ENCODE measurements around the gene SLC6A3.

The SLC6A3 gene

DNA sequence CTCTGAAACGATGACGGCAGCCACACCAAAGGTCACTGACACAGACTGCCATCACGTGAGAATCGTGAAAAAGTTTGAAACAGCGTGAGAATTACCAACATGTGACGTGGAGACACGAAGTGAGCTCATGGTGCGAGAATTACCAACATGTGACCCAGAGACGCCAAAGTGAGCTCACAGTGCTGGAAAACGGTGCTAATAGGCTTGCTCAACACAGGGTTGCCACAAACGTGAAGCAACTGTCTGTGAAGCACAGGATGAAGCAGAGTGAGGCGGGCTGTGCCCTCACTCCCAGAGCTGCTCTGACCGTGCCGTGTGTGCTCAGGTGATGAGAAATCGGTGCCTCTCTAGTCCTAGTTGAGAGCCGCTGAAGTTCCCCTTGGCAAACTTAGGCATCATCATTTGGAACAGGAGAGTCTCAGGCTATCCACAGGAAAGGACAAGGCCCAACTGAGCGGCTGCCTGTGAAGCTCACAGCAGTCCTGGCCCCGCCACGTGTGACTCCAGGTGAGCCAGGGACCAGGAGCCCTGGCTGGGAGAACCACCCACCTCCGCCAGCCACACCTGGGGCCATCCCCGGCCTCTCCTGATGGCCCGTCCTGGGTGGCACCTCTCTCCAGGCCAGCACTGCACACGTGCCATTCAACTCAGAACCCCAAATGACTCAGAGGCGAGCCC is 29.8 kb upstream of the SLC6A3 start:
- DNase-seq (ENCODE audit: low spot score) = no peak
- in situ Hi-C loops (cut with MboI; ENCODE audit: low sequenced_read_pairs, unreplicated experiment) = no loop called here
- TF ChIP-seq, protein P1, sequence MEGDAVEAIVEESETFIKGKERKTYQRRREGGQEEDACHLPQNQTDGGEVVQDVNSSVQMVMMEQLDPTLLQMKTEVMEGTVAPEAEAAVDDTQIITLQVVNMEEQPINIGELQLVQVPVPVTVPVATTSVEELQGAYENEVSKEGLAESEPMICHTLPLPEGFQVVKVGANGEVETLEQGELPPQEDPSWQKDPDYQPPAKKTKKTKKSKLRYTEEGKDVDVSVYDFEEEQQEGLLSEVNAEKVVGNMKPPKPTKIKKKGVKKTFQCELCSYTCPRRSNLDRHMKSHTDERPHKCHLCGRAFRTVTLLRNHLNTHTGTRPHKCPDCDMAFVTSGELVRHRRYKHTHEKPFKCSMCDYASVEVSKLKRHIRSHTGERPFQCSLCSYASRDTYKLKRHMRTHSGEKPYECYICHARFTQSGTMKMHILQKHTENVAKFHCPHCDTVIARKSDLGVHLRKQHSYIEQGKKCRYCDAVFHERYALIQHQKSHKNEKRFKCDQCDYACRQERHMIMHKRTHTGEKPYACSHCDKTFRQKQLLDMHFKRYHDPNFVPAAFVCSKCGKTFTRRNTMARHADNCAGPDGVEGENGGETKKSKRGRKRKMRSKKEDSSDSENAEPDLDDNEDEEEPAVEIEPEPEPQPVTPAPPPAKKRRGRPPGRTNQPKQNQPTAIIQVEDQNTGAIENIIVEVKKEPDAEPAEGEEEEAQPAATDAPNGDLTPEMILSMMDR (IDR thresholded peaks at IDR 0.05; ENCODE audit: borderline replicate concordance, control extremely low read depth, extremely low read depth, insufficient read depth, missing control alignments) = no peak

DNA sequence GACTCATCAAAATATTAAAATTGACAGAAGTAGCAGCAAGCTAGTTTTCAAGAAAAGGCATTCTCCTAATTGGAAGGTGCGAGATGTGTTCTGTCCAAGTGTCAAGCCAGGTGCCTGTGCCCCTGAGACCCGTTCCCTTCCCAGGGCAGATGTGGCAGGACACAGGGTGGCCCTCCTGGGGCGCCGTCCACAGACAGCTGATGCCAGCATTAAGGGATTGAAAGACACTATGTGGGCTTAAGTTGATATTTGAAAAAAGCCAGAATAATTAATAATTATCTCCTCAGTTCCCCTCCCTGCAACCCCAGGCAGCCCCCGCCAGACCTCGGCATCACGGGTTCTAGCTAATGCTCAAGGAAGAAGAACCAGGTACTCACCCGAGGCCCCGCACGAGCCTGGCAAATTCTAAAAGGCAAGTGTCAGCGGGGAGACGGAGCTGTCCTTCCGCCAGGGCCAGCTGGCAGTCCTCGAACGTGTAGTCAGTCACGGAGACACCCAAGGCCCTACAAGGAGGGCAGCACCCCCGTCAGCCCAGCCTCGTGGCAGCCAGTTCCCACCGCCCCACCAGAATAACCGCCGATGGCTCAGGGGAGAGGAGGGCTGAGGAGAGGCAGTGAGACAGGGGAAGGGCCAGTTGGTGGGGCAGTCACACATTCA is 29.1 kb upstream of the SLC6A3 start:
- in situ Hi-C loops (cut with MboI; ENCODE audit: low sequenced_read_pairs, unreplicated experiment) = no loop called here
- no peak for DNase-seq (ENCODE audit: low spot score)

DNA sequence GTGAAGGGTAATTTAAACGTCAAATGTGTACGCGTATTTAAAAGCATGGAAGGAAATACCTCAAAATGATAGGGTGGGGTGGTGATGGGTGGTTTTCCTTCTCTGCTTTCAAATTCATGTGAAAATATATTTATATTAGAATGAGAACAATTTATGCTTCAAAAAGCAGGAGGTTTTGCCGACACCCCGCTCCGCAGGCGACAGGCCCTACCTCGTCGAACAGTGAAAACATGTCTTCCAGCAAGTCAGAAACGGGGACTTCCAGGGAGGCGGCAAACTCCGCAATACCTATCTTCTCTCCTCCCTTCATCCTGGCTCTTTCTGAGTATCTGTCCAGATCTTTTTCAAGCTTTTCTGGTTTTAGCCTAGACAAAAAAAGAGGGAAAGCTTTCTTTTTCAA is 28.5 kb upstream of the SLC6A3 start:
- TF ChIP-seq, protein P1 (IDR thresholded peaks at IDR 0.05; ENCODE audit: borderline replicate concordance, control extremely low read depth, extremely low read depth, insufficient read depth, missing control alignments) = no peak
- no peak for DNase-seq (ENCODE audit: low spot score)
- in situ Hi-C loops (cut with MboI; ENCODE audit: low sequenced_read_pairs, unreplicated experiment) = no loop called here

More for the DNA sequence above, 29.1 kb upstream of the SLC6A3 start:
- TF ChIP-seq, protein P1 (IDR thresholded peaks at IDR 0.05; ENCODE audit: borderline replicate concordance, control extremely low read depth, extremely low read depth, insufficient read depth, missing control alignments) = no peak

DNA sequence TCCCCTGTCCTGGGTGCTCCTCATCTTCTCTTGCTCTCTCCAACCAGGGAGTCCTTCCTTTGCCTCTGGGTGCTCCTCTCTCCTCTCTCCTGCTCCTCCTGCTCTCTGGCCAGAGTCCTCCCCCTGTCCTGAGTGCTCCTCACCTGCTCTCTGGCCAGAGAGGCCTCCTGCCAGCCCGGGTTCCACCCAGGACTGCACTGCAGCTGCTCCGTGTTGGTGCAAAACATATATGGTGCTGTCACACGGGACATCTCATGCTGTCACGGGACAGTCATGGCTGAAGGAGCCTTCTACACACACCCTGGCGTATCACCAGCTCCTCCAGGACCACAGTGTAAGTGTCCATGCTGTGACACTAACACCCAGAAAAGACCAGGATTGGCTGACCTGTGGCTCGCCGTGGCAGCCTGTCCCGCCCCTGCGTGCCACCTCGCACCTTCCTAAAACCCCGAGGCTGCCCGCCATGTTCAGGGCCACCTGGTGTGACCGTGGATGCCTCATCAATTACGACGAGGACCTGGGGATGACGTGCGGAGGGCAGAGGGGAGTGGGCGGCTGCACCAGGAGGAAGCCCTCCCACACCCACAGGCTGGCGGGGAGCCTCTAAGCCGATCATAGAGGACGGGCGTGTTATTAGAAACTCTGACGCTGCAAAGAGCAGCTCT is 27.9 kb upstream of the SLC6A3 start:
- in situ Hi-C loops (cut with MboI; ENCODE audit: low sequenced_read_pairs, unreplicated experiment) = no loop called here
- TF ChIP-seq, protein P1 (IDR thresholded peaks at IDR 0.05; ENCODE audit: borderline replicate concordance, control extremely low read depth, extremely low read depth, insufficient read depth, missing control alignments) = no peak
- DNase-seq (ENCODE audit: low spot score) = no peak

DNA sequence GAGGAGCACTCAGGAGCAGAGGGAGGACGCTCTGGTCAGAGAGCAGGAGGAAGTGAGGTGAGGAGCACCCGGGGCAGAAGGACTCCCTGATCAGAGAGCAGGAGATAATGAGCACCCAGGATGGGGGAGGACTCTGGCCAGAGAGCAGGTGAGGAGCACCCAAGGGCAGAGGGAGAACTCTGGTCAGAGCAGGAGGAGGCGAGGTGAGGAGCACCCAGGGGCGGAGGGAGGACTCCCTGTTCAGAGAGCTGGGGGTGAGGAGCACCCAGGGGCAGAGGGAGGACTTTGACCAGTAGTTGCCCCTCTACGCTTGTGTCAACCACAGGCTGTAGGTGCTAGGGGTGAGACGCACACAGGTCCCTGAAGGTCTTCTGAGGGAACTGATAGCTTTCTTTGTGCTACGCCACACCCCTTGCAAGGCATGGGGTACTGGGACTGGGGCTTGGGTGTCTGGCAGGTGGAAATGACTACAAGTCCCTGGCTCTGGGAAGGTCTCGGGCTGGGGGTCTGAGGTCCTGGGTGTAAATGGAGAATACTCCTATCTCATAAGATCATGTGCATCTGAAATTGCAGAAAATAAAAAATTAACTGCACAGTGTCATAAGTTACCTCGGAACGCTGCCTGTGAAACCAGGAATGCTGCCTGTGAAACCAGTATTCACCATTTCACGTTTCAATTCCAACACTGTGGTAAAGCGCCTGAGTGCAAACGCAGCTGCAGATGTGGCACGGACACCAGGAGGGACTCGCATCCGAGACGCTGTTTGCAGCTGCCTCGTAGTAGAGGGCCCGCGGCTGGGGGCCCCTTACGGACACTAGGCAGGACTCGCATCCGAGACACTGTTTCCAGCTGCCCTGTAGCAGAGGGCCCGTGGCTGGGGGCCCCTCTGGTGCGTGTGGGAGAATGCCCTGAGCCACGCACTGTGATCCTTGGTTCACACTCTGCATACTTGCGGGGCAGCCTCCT is 27.0 kb upstream of the SLC6A3 start:
- TF ChIP-seq, protein P1 (IDR thresholded peaks at IDR 0.05; ENCODE audit: borderline replicate concordance, control extremely low read depth, extremely low read depth, insufficient read depth, missing control alignments) = no peak
- no peak for DNase-seq (ENCODE audit: low spot score)
- in situ Hi-C loops (cut with MboI; ENCODE audit: low sequenced_read_pairs, unreplicated experiment) = no loop called here
